HFFc6 (cell line): ENCODE measurements around the gene COL6A2. TPM values are rescaled to one million over a fixed set of nuclear protein-coding genes. Genes with fewer than 3 reads are reported as not detected.

Experiments used
- DNase-seq: peaks from one replicate; pipeline ENCODE4 v3.0.0-alpha.2; 2018
- H3K27ac Mint-ChIP-seq: 2 replicates; pipeline ENCODE4 v1.8.0; 2020; ENCODE audit warnings: mild to moderate bottlenecking, mixed read lengths
- H3K27me3 Mint-ChIP-seq: 2 replicates; pipeline ENCODE4 v1.8.0; 2021; ENCODE audit warnings: mild to moderate bottlenecking, moderate library complexity, mixed read lengths; ENCODE audit not compliant: insufficient read depth
- H3K36me3 Mint-ChIP-seq: 2 replicates; pipeline ENCODE4 v1.8.0; 2021; ENCODE audit warnings: low read depth, mixed read lengths
- H3K4me1 Mint-ChIP-seq: 2 replicates; pipeline ENCODE4 v1.8.0; 2020; ENCODE audit warnings: low read depth, mixed read lengths
- H3K4me3 Mint-ChIP-seq: 2 replicates; pipeline ENCODE4 v1.8.0; 2020; ENCODE audit warnings: mild to moderate bottlenecking, moderate library complexity, mixed read lengths
- H3K9me3 Mint-ChIP-seq: 2 replicates; pipeline ENCODE4 v1.8.0; 2020; ENCODE audit warnings: mild to moderate bottlenecking, mixed read lengths
- total RNA-seq, 6 experiments: library from RNA; stranded (reverse); fragmentation: NEBNext Ultra II Directional; extraction: Animal tissue kit (Norgen Biotek cat#: 25700); gene quantifications; 2 replicates in 1 of 6; 3 replicates in 5 of 6; pipeline ENCODE4 v1.2.3, GENCODE V29; 2021
- TF ChIP-seq, protein P1 (sequence below): fragments of 200-600 bp; sonication (generic); IDR thresholded peaks from 2 replicates; pipeline ENCODE4 v1.5.0; 2021; ENCODE audit warnings: antibody characterized with exemption, mild to moderate bottlenecking

The COL6A2 gene
- total RNA-seq, 6 experiments from 2014 or later: 426 to 514 (median 467) TPM

DNA sequence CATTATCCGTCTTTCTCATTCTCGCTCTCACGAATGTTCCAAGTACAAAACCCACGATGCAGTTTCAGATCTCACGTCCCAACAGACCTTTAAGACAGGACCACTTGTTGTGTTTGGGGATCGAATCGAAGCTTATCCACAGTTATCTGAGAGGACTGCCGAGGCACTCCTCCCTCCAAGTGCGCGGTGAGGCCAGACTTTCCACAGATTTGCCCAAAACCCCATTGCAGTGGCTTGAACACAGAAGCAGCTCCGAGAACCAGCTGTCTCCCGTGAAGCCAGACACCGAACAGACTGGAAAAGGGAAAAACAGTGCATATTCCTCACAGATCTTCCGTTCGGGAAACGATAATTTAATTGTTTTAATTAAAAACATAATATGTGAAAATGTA, 46.5 kb upstream of the COL6A2 start:
- H3K36me3 Mint-ChIP-seq: peaks cover 11% of the 10 kb centered on the region
- TF ChIP-seq, protein P1, sequence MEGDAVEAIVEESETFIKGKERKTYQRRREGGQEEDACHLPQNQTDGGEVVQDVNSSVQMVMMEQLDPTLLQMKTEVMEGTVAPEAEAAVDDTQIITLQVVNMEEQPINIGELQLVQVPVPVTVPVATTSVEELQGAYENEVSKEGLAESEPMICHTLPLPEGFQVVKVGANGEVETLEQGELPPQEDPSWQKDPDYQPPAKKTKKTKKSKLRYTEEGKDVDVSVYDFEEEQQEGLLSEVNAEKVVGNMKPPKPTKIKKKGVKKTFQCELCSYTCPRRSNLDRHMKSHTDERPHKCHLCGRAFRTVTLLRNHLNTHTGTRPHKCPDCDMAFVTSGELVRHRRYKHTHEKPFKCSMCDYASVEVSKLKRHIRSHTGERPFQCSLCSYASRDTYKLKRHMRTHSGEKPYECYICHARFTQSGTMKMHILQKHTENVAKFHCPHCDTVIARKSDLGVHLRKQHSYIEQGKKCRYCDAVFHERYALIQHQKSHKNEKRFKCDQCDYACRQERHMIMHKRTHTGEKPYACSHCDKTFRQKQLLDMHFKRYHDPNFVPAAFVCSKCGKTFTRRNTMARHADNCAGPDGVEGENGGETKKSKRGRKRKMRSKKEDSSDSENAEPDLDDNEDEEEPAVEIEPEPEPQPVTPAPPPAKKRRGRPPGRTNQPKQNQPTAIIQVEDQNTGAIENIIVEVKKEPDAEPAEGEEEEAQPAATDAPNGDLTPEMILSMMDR: no peak
- no peak for DNase-seq
- no peak overlapping the region for H3K4me3 Mint-ChIP-seq
- H3K9me3 Mint-ChIP-seq: no peaks in the 10 kb centered on the region; the same call in 1 of the 2 replicates
- no peak overlapping the region for H3K27ac Mint-ChIP-seq
- peaks cover 29% of the 10 kb centered on the region for H3K4me1 Mint-ChIP-seq
- H3K27me3 Mint-ChIP-seq: peaks cover 7% of the 10 kb centered on the region

DNA sequence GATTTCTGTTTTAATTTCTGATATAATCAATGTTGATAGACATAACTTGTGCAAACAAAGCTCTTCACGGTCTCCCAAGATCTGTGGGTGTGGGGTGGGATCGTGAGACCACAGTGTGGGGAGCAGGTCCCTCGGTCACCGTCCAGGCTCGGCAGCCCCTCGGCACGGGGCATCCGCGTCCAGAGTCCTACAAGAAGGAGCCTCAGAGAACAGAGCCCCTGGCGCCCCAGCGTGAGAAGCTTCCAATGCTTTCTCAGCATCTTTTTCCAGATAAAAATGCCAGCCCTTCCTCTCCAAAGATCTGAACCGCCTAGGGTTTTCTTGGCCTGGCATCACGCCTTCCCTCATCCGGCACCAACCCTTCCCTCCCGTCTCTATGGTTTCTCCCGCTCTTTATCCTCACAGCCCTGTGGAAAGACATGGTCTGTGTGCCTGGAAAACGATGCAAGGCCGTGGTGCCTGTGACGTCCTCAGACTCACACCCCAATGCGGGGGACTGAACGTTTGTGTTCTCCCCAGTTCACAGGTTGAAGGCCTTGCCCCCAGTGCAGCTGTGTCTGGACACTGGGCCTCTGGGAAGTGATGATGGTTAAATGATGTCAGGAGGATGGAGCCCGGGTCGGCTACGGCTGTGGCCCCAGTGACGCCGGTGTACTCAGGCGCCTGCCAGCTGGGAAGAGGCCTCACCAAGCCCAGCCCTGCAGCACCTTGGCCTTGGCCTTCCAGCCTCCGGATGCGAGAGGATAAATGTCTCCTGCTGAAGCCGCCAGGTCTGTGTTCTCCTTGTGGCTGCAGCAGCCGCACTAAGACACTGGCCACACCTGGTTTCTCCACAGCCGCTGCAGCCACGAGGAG, 45.9 kb upstream of the COL6A2 start:
- Mint-ChIP-seq H3K27ac (no peak overlapping the region), H3K36me3 (peaks cover 11% of the 10 kb centered on the region), H3K27me3 (peaks cover 7% of the 10 kb centered on the region), H3K9me3 (no peaks in the 10 kb centered on the region; the same call in 1 of the 2 replicates), H3K4me1 (peaks cover 33% of the 10 kb centered on the region), H3K4me3 (no peak overlapping the region)
- TF ChIP-seq, protein P1: no peak
- no peak for DNase-seq

DNA sequence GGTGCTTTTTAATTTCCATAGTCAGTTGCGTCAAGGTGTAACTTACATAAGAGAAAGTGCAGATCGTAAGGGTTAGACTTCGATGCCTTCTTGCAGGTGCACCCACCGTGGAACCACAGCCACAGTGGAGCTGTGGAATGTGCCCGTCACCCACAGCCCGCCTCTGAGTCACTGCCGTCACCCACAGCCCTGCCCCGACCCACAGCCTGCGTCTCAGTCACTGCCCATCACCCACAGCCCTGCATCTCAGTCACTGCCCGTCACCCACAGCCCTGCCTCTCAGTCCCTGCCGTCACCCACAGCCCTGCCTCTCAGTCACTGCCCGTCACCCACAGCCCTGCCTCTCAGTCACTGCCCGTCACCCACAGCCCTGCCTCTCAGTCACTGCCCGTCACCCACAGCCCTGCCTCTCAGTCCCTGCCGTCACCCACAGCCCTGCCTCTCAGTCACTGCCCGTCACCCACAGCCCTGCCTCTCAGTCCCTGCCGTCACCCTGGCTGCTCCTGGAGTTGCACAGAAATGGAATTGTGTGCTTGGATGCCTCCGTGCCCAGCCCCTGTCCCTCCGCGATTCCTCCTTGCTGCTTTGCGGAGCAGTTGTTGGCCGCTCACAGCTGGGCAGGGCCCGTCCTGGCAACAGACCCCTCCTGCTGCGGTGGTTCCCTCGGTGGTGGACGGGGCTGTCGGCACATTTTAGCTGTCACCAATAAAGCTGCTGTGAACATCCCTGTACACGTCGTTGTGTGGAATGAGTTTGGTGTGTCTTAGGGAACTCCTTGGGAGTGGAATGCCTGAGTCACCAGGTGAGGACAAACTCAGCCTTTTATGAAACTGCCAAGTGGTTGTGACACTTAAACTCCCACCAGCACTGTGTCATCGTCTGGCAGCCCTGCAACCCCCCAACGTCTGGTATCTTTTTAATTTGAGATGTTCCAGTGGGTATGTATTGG, 44.9 kb upstream of the COL6A2 start:
- peak; percentile 81 for DNase-seq
- H3K4me3 Mint-ChIP-seq: peak overlapping the region; percentile 17; the same call in 1 of the 2 replicates
- H3K36me3 Mint-ChIP-seq: peaks cover 15% of the 10 kb centered on the region
- H3K27me3 Mint-ChIP-seq: peaks cover 7% of the 10 kb centered on the region
- TF ChIP-seq, protein P1: no peak
- peak overlapping the region; percentile 71 for H3K27ac Mint-ChIP-seq
- peaks cover under 1% of the 10 kb centered on the region; the same call in 1 of the 2 replicates for H3K9me3 Mint-ChIP-seq
- H3K4me1 Mint-ChIP-seq: peaks cover 36% of the 10 kb centered on the region

DNA sequence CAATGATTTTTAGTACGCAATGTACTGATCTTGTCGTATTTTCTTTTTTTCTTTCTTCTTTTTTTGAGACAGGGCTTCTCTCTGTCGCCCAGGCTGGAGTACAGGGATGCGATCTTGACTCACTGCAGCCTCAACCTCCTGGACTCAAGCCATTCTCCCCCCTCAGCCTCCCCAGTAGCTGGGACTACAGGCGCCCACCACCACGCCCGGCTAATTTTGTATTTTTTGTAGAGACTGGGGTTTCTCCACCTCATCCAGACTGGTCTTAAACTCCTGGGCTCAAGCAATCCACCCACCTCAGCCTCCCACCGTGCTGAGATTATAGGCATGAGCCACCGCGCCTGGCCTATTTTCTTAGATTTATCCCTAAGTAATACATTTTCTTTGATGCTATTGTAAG, 43.9 kb upstream of the COL6A2 start:
- Mint-ChIP-seq H3K27ac (peak overlapping the region; percentile 72), H3K27me3 (peaks cover 7% of the 10 kb centered on the region), H3K36me3 (peaks cover 25% of the 10 kb centered on the region), H3K9me3 (peaks cover 8% of the 10 kb centered on the region), H3K4me1 (peaks cover 43% of the 10 kb centered on the region), H3K4me3 (peak overlapping the region; percentile 41; the same call in 1 of the 2 replicates)
- TF ChIP-seq, protein P1: no peak
- no peak for DNase-seq

DNA sequence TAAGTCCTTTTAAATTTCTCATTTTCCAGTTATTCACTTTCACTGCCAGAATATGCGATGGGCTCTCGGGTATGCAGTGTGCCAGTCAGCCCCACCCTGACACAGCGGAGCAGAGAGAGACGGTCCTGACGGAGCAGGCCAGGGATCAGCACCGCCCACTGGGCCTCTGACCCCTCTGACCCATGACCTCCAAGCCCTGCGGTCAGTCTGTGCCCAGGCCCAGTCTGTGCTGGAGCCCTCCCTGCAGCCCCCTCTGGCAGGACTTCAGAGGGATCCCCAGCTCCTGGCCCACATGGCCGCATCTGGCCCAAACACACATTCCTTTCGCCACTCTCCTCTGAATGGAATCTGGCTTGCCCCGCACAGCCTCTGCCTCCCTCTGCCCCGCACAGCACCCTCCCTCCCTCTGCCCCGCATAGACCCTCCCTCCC, 43.4 kb upstream of the COL6A2 start:
- H3K9me3 Mint-ChIP-seq: peaks cover 8% of the 10 kb centered on the region
- H3K27me3 Mint-ChIP-seq: peaks cover 7% of the 10 kb centered on the region
- peaks cover 48% of the 10 kb centered on the region for H3K4me1 Mint-ChIP-seq
- H3K36me3 Mint-ChIP-seq: peaks cover 29% of the 10 kb centered on the region
- TF ChIP-seq, protein P1: no peak
- peak overlapping the region; percentile 72 for H3K27ac Mint-ChIP-seq
- H3K4me3 Mint-ChIP-seq: peak overlapping the region; percentile 41; the same call in 1 of the 2 replicates
- DNase-seq: no peak
